OCI-LY1 (cell line): ENCODE results near the gene COG4.

Source experiments
- EZH2 ChIP-seq: fragments of 200-600 bp; sonication (generic), shearing (Covaris generic); IDR thresholded peaks from 2 replicates; pipeline ENCODE4 v1.8.0; 2017; ENCODE audit warnings: borderline replicate concordance, mixed run types, mild to moderate bottlenecking, antibody characterized with exemption, low read length, moderate library complexity, mixed read lengths
- TF ChIP-seq, protein P1 (sequence below): fragments of 200-600 bp; sonication (generic), shearing (Covaris generic); IDR thresholded peaks from 2 replicates; pipeline ENCODE4 v1.5.1; 2017; ENCODE audit warnings: mild to moderate bottlenecking, antibody characterized with exemption, low read length, moderate library complexity, mixed read lengths

DNA sequence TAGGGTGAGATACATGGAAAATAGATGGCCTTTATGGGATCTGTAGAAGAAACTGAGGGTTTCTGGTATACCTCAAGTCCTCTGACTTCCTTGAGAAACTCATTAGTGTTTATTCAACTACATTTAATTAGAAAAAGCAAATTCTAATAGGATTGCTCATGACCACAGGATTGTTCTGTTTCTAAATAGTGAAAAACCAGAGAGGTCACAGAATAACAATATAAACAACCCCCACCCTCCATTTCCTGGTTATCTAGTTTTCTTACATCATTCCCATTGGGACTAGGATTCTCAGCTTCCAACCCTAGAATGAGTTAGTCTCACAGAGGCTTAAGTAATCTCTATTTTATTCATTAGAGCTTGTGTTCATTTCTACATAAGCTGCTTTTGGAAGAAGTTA, 30.3 kb upstream of the COG4 start:
- TF ChIP-seq, protein P1, sequence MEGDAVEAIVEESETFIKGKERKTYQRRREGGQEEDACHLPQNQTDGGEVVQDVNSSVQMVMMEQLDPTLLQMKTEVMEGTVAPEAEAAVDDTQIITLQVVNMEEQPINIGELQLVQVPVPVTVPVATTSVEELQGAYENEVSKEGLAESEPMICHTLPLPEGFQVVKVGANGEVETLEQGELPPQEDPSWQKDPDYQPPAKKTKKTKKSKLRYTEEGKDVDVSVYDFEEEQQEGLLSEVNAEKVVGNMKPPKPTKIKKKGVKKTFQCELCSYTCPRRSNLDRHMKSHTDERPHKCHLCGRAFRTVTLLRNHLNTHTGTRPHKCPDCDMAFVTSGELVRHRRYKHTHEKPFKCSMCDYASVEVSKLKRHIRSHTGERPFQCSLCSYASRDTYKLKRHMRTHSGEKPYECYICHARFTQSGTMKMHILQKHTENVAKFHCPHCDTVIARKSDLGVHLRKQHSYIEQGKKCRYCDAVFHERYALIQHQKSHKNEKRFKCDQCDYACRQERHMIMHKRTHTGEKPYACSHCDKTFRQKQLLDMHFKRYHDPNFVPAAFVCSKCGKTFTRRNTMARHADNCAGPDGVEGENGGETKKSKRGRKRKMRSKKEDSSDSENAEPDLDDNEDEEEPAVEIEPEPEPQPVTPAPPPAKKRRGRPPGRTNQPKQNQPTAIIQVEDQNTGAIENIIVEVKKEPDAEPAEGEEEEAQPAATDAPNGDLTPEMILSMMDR: no peak
- no peak for TF ChIP-seq EZH2
